ENCODE measurements around the gene SLC5A4. TPM values are rescaled to one million over a fixed set of nuclear protein-coding genes. Genes with fewer than 3 reads are reported as not detected.

SLC5A4 gene
- total and polyA plus RNA-seq, 10 of the 15 experiments (the other 5 are each of a cell fraction or from before 2014, with no cell fraction given) = not detected

- no TSS peak for BruUV-seq (replicated peaks)
- ATAC-seq = no peak
- POLR2A ChIA-PET = no interaction called here
- Histone ChIP-seq H2AFZ (ENCODE audit: control insufficient read depth, low read depth, low read length) (no peak overlapping the region), H3K27me3 (replicated peaks in 1 of 2; ENCODE audit: control insufficient read depth in 2 of 2, insufficient read depth in 2 of 2, low read length in 1 of 2) (peaks cover 0 to 4% of the 10 kb centered on the region in 2 experiments; a peak in 2 of 4 replicates), H3K9ac (ENCODE audit: control insufficient read depth, insufficient read depth, low read length) (no peak overlapping the region), H3K9me3 (replicated peaks; ENCODE audit: control insufficient read depth, insufficient read depth, low read length) (no peaks in the 10 kb centered on the region), H3K4me2 (ENCODE audit: control insufficient read depth, insufficient read depth) (no peak overlapping the region), H3K4me3 (no peak overlapping the region), H3K79me2 (ENCODE audit: control insufficient read depth, insufficient read depth, low read length) (no peaks in the 10 kb centered on the region), H3K36me3 (ENCODE audit: control insufficient read depth in 2 of 2, insufficient read depth in 2 of 2, low read length in 1 of 2) (no peaks in the 10 kb centered on the region), H3K4me1 (ENCODE audit: control insufficient read depth, insufficient read depth, low read length) (no peaks in the 10 kb centered on the region), H4K20me1 (ENCODE audit: control insufficient read depth, insufficient read depth) (no peaks in the 10 kb centered on the region), H3K27ac (ENCODE audit: control insufficient read depth, insufficient read depth) (no peak overlapping the region)
- TF ChIP-seq RB1 (IDR thresholded peaks at IDR 0.05; ENCODE audit: borderline replicate concordance) (no peak), WRNIP1 (IDR thresholded peaks at IDR 0.05; ENCODE audit: borderline replicate concordance, low read depth, low read length) (no peak), CBX5 (IDR thresholded peaks at IDR 0.05; ENCODE audit: low read depth) (no peak), LARP7 (IDR thresholded peaks at IDR 0.05) (no peak), YY1 (IDR thresholded peaks at IDR 0.05; ENCODE audit: low read depth, low read length) (no peak)
- no peak for DNase-seq (ENCODE audit: low read depth, low spot score)
- in situ Hi-C loops (cut with MboI) = no loop called here
- RAD21 ChIA-PET (ENCODE audit: unreplicated experiment) = interaction anchor here (0.8 to 1.1 kb wide), 2 partner anchors 230 to 243 kb away, joined by 3 read pairs; no protein-coding TSS in a partner anchor
- WGBS (ENCODE audit: insufficient coverage, insufficient replicate concordance, low lambda C conversion rate, missing lambda C conversion rate) = 23% methylated on average over 9 of the region's 10 CpGs
- CTCF ChIA-PET = interaction anchor here (0.5 to 1.7 kb wide), 3 partner anchors 271 to 728 kb away, joined by 3 to 6 read pairs (median 4); no protein-coding TSS in a partner anchor
- FAIRE-seq = no peak
- intact Hi-C loops (cut with micrococcal nuclease; ENCODE audit: unreplicated experiment) = loop anchor here (5.0 to 10.0 kb wide), 2 partner anchors 96 to 272 kb away; partner anchors contain the start of gene FBXO7
- SMC1A ChIA-PET (ENCODE audit: uncharacterized antibody, unreplicated experiment) = interaction anchor here (1.0 to 1.5 kb wide), 2 partner anchors 14 to 22 kb away, joined by 3 read pairs; no protein-coding TSS in a partner anchor
Observed at GRCh38 chr22:32200752-32201151, 54.4 kb downstream of the SLC5A4 start.

- H3K4me2 ChIP-seq (ENCODE audit: control insufficient read depth, insufficient read depth) = no peak overlapping the region
- H3K4me3 ChIP-seq = no peak overlapping the region
- no peaks in the 10 kb centered on the region for H3K9me3 ChIP-seq (replicated peaks; ENCODE audit: control insufficient read depth, insufficient read depth, low read length)
- SMC1A ChIA-PET (ENCODE audit: uncharacterized antibody, unreplicated experiment) = interaction anchor here (1.0 kb wide), 1 partner anchor 23 kb away, joined by 3 read pairs; no protein-coding TSS in a partner anchor
- DNase-seq (ENCODE audit: low read depth, low spot score) = no peak
- H2AFZ ChIP-seq (ENCODE audit: control insufficient read depth, low read depth, low read length) = no peak overlapping the region
- RAD21 ChIA-PET (ENCODE audit: unreplicated experiment) = no interaction called here
- no TSS peak for BruUV-seq (replicated peaks)
- no peak overlapping the region for H3K9ac ChIP-seq (ENCODE audit: control insufficient read depth, insufficient read depth, low read length)
- no peak for FAIRE-seq
- POLR2A ChIA-PET = no interaction called here
- H3K4me1 ChIP-seq (ENCODE audit: control insufficient read depth, insufficient read depth, low read length) = no peaks in the 10 kb centered on the region
- intact Hi-C loops (cut with micrococcal nuclease; ENCODE audit: unreplicated experiment) = loop anchor here (5.0 to 10.0 kb wide), 2 partner anchors 95 to 272 kb away; partner anchors contain the start of gene FBXO7
- no peaks in the 10 kb centered on the region for H4K20me1 ChIP-seq (ENCODE audit: control insufficient read depth, insufficient read depth)
- CTCF ChIA-PET = interaction anchor here (1.2 to 1.7 kb wide), 2 partner anchors 272 to 274 kb away, joined by 4 to 6 read pairs; no protein-coding TSS in a partner anchor
- ATAC-seq = no peak
- in situ Hi-C loops (cut with MboI) = no loop called here
- H3K36me3 ChIP-seq (ENCODE audit: control insufficient read depth in 2 of 2, insufficient read depth in 2 of 2, low read length in 1 of 2) = no peaks in the 10 kb centered on the region
- WGBS (ENCODE audit: insufficient coverage, insufficient replicate concordance, low lambda C conversion rate, missing lambda C conversion rate) = 58% methylated on average over 6 of the region's 7 CpGs
- H3K27me3 ChIP-seq (replicated peaks in 1 of 2; ENCODE audit: control insufficient read depth in 2 of 2, insufficient read depth in 2 of 2, low read length in 1 of 2) = peaks cover 0 to 4% of the 10 kb centered on the region in 2 experiments; a peak in 2 of 4 replicates
- H3K79me2 ChIP-seq (ENCODE audit: control insufficient read depth, insufficient read depth, low read length) = no peaks in the 10 kb centered on the region
- H3K27ac ChIP-seq (ENCODE audit: control insufficient read depth, insufficient read depth) = no peak overlapping the region
- TF ChIP-seq, protein P1, sequence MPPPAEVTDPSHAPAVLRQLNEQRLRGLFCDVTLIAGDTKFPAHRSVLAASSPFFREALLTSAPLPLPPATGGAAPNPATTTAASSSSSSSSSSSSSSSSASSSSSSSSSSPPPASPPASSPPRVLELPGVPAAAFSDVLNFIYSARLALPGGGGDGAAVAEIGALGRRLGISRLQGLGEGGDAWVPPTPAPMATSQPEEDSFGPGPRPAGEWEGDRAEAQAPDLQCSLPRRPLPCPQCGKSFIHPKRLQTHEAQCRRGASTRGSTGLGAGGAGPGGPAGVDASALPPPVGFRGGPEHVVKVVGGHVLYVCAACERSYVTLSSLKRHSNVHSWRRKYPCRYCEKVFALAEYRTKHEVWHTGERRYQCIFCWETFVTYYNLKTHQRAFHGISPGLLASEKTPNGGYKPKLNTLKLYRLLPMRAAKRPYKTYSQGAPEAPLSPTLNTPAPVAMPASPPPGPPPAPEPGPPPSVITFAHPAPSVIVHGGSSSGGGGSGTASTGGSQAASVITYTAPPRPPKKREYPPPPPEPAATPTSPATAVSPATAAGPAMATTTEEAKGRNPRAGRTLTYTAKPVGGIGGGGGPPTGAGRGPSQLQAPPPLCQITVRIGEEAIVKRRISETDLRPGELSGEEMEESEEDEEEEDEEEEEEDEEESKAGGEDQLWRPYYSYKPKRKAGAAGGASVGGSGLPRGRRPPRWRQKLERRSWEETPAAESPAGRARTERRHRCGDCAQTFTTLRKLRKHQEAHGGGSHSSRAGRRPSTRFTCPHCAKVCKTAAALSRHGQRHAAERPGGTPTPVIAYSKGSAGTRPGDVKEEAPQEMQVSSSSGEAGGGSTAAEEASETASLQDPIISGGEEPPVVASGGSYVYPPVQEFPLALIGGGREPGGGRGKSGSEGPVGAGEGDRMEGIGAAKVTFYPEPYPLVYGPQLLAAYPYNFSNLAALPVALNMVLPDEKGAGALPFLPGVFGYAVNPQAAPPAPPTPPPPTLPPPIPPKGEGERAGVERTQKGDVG (CRISPR knock-in tag; IDR thresholded peaks at IDR 0.05) = no peak
- TF ChIP-seq IRF4 (IDR thresholded peaks at IDR 0.05; ENCODE audit: low read depth, low read length) (no peak), ATF7 (IDR thresholded peaks at IDR 0.05; ENCODE audit: low read depth) (no peak), YBX1 (IDR thresholded peaks at IDR 0.05) (no peak), SRF (IDR thresholded peaks at IDR 0.05; ENCODE audit: low read depth in 2 of 2, low read length in 2 of 2) (no peak), SREBF2 (IDR thresholded peaks at IDR 0.05; ENCODE audit: low read length) (no peak), KAT2A (conservative IDR thresholded peaks at IDR 0.05; ENCODE audit: control insufficient read depth, low read depth, low read length) (no peak)
- TF ChIP-seq, protein P2, sequence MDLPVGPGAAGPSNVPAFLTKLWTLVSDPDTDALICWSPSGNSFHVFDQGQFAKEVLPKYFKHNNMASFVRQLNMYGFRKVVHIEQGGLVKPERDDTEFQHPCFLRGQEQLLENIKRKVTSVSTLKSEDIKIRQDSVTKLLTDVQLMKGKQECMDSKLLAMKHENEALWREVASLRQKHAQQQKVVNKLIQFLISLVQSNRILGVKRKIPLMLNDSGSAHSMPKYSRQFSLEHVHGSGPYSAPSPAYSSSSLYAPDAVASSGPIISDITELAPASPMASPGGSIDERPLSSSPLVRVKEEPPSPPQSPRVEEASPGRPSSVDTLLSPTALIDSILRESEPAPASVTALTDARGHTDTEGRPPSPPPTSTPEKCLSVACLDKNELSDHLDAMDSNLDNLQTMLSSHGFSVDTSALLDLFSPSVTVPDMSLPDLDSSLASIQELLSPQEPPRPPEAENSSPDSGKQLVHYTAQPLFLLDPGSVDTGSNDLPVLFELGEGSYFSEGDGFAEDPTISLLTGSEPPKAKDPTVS (IDR thresholded peaks at IDR 0.05; ENCODE audit: low read depth, low read length) = no peak
- TF ChIP-seq, protein P3, sequence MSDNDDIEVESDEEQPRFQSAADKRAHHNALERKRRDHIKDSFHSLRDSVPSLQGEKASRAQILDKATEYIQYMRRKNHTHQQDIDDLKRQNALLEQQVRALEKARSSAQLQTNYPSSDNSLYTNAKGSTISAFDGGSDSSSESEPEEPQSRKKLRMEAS (IDR thresholded peaks at IDR 0.05; ENCODE audit: low read depth, low read length) = no peak
Observed at GRCh38 chr22:32199961-32200360, 55.2 kb downstream of the SLC5A4 start.
